Lung (tissue), 12 donors: Measurements from ENCODE around the gene GMEB2. TPM values are rescaled to one million over a fixed set of nuclear protein-coding genes. Genes with fewer than 3 reads are reported as not detected.

Source experiments
- ATAC-seq: fragments of 200-7000 bp; cut with Tn5 transposase; one replicate; pipeline ENCODE4 v1.9.1; 2020; ENCODE audit warnings: moderate number of reproducible peaks; ENCODE audit not compliant: insufficient read depth, low FRiP score
- DNase-seq, 3 donors: peaks; one replicate each; pipeline ENCODE4 v3.0.0-alpha.2; 2013 to 2017
- H3K27ac ChIP-seq, 2 donors: one replicate each; pipeline ENCODE4 v1.5.1; 2013; ENCODE audit warnings: mild to moderate bottlenecking in 2 of 2, moderate library complexity in 2 of 2, control low read depth in 1 of 2, inconsistent platforms in 1 of 2, low read depth in 1 of 2, low read length in 1 of 2
- H3K27me3 ChIP-seq, 3 donors: one replicate each; pipeline ENCODE4 v1.5.1; 2013; ENCODE audit warnings: low read length in 2 of 3; ENCODE audit not compliant: control insufficient read depth in 3 of 3, insufficient read depth in 3 of 3
- H3K36me3 ChIP-seq, 4 donors: one replicate each; pipeline ENCODE4 v1.5.1; 2013; ENCODE audit warnings: low read length in 4 of 4, mild to moderate bottlenecking in 1 of 4, moderate library complexity in 1 of 4; ENCODE audit not compliant: control insufficient read depth in 4 of 4, insufficient read depth in 4 of 4
- H3K4me1 ChIP-seq, 5 donors: one replicate each; pipeline ENCODE4 v1.5.1; 2013; ENCODE audit warnings: low read length in 5 of 5, mild to moderate bottlenecking in 2 of 5, moderate library complexity in 1 of 5; ENCODE audit not compliant: control insufficient read depth in 5 of 5, insufficient read depth in 5 of 5
- H3K4me3 ChIP-seq: one replicate; pipeline ENCODE4 v1.5.1; 2013; ENCODE audit warnings: mild to moderate bottlenecking, control low read depth, moderate library complexity
- H3K9ac ChIP-seq, 2 donors: one replicate each; pipeline ENCODE4 v1.5.1; 2013; ENCODE audit warnings: low read length in 2 of 2, control low read depth in 1 of 2; ENCODE audit not compliant: insufficient read depth in 1 of 2
- H3K9me3 ChIP-seq, 4 donors: one replicate each; pipeline ENCODE4 v1.5.1; 2013; ENCODE audit warnings: low read length in 3 of 4, mild to moderate bottlenecking in 1 of 4, moderate library complexity in 1 of 4; ENCODE audit not compliant: control insufficient read depth in 4 of 4, insufficient read depth in 3 of 4
- whole genome bisulfite sequencing, 2 donors: extraction: QIAGEN DNeasy Blood & Tissue Kit; methylation state at CpG; one replicate each; pipeline ENCODE4 v1.1.7; 2013; 5-methylcytosine and 5-hydroxymethylcytosine counted together
- polyA plus RNA-seq, 2 donors: library from polyadenylated mRNA; stranded (reverse); fragments of 200-250 nt; gene quantifications; one replicate each; pipeline ENCODE4 v1.2.1, GENCODE V29; 2013
- total RNA-seq, 2 donors: library from RNA; depleted of rRNA in 1 of 2; stranded (reverse); fragments of >200 nt in 1 of 2; gene quantifications; one replicate each; pipeline ENCODE4 v1.2.1, GENCODE V29; 2014 to 2021
- TF ChIP-seq, protein P1 (sequence below): IDR thresholded peaks from 2 replicates; pipeline ENCODE4 v1.5.1; 2012; ENCODE audit warnings: mild to moderate bottlenecking; ENCODE audit errors: control extremely low read depth, extremely low read depth
- donor health status: control.
- donor health status: control.
- donor health status: Bipolar disorder and iron deficiency.
- donor health status: healthy.
- donor health status: DM: yes; HTN: yes; CAD: no.

Gene GMEB2
- total and polyA plus RNA-seq, 4 donors = 7.6 to 12.9 (median 10.3) TPM

DNA sequence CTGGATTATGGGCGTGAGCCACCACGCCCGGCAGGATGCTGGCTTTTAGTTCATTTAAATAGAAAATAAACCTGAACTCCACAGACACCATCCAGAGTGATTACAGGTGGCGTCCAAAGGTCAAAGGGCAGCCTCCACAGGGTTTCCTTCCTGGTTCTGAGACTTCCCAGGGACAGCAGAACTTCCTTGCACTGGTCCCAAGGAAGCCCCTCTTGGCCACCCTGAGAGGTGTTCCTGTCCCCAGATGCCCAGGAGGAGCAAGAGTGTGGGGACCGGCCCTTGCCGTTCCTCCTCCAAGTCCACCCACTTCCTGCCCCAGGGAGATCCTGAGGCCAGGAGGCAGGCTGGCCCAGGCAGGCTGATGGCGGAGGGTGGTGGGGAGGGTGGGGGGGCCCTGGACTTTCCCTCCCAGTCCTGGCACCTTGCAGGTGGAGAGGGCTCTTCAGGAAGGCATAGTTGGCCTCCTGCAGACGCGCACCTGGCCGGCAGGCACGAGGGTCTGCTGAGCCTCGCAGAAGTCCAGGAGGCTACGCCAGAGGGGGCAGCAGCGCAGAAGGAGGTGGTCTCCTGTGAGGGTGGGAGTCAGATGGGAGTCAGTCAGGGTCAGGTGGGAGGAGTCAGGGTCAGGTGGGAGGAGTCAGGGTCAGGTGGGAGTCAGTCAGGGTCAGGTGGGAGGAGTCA lies 68.0 kb downstream of the GMEB2 start:
- H3K36me3 ChIP-seq = peaks cover 3 to 51% (median 6%) of the 10 kb centered on the region in 4 donors
- TF ChIP-seq, protein P1, sequence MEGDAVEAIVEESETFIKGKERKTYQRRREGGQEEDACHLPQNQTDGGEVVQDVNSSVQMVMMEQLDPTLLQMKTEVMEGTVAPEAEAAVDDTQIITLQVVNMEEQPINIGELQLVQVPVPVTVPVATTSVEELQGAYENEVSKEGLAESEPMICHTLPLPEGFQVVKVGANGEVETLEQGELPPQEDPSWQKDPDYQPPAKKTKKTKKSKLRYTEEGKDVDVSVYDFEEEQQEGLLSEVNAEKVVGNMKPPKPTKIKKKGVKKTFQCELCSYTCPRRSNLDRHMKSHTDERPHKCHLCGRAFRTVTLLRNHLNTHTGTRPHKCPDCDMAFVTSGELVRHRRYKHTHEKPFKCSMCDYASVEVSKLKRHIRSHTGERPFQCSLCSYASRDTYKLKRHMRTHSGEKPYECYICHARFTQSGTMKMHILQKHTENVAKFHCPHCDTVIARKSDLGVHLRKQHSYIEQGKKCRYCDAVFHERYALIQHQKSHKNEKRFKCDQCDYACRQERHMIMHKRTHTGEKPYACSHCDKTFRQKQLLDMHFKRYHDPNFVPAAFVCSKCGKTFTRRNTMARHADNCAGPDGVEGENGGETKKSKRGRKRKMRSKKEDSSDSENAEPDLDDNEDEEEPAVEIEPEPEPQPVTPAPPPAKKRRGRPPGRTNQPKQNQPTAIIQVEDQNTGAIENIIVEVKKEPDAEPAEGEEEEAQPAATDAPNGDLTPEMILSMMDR = no peak
- ATAC-seq = no peak
- 89 to 93% methylated on average over 14 of the region's 14 CpGs for WGBS, 2 donors
- peaks cover 0 to 2% (median 0%) of the 10 kb centered on the region in 4 donors for H3K9me3 ChIP-seq
- H3K27ac ChIP-seq = no peak overlapping the region
- no peak for DNase-seq
- no peaks in the 10 kb centered on the region for H3K27me3 ChIP-seq
- no peaks in the 10 kb centered on the region for H3K4me1 ChIP-seq
- no peak overlapping the region for H3K4me3 ChIP-seq
- H3K9ac ChIP-seq = no peak overlapping the region

DNA sequence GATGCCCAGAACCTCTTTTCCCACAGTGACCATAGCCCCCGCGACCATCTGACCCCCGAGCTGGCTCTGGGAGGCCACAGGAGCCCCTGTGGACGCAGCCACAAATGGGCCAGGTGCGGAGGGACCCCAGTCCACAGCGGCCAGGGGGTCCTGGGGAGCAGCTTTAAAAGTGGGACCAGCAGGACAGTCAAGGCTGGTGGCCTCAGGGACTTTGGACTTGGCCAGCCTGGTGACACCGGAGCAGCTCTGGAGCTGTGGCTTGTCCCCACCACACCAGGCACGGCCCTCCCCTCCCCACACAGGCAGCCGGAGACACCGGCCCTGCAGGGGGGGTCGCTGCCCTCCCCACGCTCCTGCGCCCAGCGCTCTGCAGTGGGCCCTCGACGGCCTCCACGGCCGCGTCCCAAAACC lies 69.4 kb downstream of the GMEB2 start:
- WGBS, 2 donors = 92% methylated on average over 19 of the region's 19 CpGs

DNA sequence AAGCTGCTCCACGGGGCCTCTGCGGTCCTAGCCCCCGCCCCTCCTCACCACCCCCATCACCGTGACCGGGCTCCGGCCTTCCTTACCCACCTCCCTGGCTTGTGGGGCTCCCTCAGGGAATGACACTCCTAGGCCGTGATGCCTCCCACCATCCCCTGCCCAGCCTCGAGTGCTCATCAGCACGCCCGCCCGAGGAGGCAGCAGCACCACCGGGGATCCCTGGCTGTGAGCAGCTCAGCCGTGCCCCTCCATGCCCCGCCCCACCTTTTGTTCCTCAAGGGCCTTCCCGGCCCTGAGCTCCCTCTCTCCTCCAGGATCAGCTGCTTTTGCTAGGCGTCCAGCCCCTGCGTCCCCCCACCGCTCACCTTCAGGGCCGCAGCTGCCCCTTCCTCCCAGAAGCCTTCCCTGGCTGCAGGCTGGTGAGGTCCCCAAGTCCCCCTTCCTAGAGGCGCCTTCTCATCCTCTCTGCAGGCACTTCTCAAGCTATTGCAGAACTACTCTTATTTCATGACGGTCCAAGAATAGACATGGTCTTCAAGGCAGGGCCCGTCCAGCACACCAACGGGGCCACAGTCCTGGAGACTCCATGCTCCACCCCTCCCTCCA lies 69.9 kb downstream of the GMEB2 start:
- DNase-seq = no peak
- Histone ChIP-seq H3K4me3 (no peak overlapping the region), H3K27me3 (no peaks in the 10 kb centered on the region), H3K27ac (no peak overlapping the region), H3K9ac (no peak overlapping the region), H3K36me3 (peaks cover 0 to 31% (median 4%) of the 10 kb centered on the region in 4 donors), H3K9me3 (no peaks in the 10 kb centered on the region), H3K4me1 (no peaks in the 10 kb centered on the region)
- TF ChIP-seq, protein P1 = no peak
- 73 to 79% methylated on average over 23 of the region's 23 CpGs for WGBS, 2 donors
- no peak for ATAC-seq

More for the DNA sequence above, 69.4 kb downstream of the GMEB2 start:
- H3K4me1 ChIP-seq = no peaks in the 10 kb centered on the region
- TF ChIP-seq, protein P1 = no peak
- H3K9ac ChIP-seq = no peak overlapping the region
- H3K27me3 ChIP-seq = no peaks in the 10 kb centered on the region
- ATAC-seq (no peak), DNase-seq (no peak)
- H3K4me3 ChIP-seq = no peak overlapping the region
- H3K36me3 ChIP-seq = peaks cover 3 to 36% (median 5%) of the 10 kb centered on the region in 4 donors
- H3K9me3 ChIP-seq = no peaks in the 10 kb centered on the region
- H3K27ac ChIP-seq = no peak overlapping the region
